HepG2 (cell line): ENCODE data around the gene SKP1. TPM values are rescaled to one million over a fixed set of nuclear protein-coding genes. Genes with fewer than 3 reads are reported as not detected.

Experiments
- CBX5 ChIP-seq: sonication (generic); formaldehyde crosslinking; IDR thresholded peaks from 2 replicates; pipeline ENCODE4 v1.4.0; 2020; ENCODE audit warnings: missing genetic modification reagents, borderline replicate concordance
- GZF1 ChIP-seq: sonication (generic); formaldehyde crosslinking; IDR thresholded peaks from 2 replicates; pipeline ENCODE4 v1.5.1; 2020; ENCODE audit warnings: mild to moderate bottlenecking, missing genetic modification reagents
- HCFC1 ChIP-seq: fragments of 150-350 bp; IDR thresholded peaks from 2 replicates; pipeline ENCODE4 v1.6.1; 2014; ENCODE audit warnings: low read depth, low read length
- HDAC1 ChIP-seq: sonication (generic); formaldehyde crosslinking; IDR thresholded peaks from 2 replicates; pipeline ENCODE4 v1.5.1; 2020; ENCODE audit warnings: mild to moderate bottlenecking, missing genetic modification reagents
- KLF16 ChIP-seq, 2 experiments: sonication (generic) in 1 of 2; formaldehyde crosslinking in 1 of 2; IDR thresholded peaks; 2 replicates each; pipeline versions ENCODE4 v1.6.1 to v1.8.0; 2016 to 2023; ENCODE audit warnings: missing genetic modification reagents in 2 of 2, missing compliant biosample characterization in 1 of 2
- MAFF ChIP-seq: IDR thresholded peaks from 2 replicates; pipeline ENCODE4 v1.6.1; 2011; ENCODE audit warnings: low read depth, low read length, improper control_type of control experiment
- RBFOX2 ChIP-seq: fragments of 200-400 bp; formaldehyde crosslinking; IDR thresholded peaks from 2 replicates; pipeline ENCODE4 v1.6.1; 2017; ENCODE audit warnings: low read depth, mild to moderate bottlenecking, low read length
- SAP130 ChIP-seq: IDR thresholded peaks from 2 replicates; pipeline ENCODE4 v1.6.1; 2016; ENCODE audit warnings: low read depth
- SPEN ChIP-seq: sonication (generic); formaldehyde crosslinking; IDR thresholded peaks from 2 replicates; pipeline ENCODE4 v1.5.1; 2020; ENCODE audit warnings: low read depth, mild to moderate bottlenecking, missing genetic modification reagents
- YEATS4 ChIP-seq: sonication (generic); formaldehyde crosslinking; IDR thresholded peaks from 2 replicates; pipeline ENCODE4 v1.4.0; 2020; ENCODE audit warnings: missing genetic modification reagents, borderline replicate concordance
- ZFP36L1 ChIP-seq: sonication (generic); formaldehyde crosslinking; IDR thresholded peaks from 2 replicates; pipeline ENCODE4 v1.8.0; 2022; ENCODE audit warnings: mild to moderate bottlenecking, missing genetic modification reagents, moderate library complexity
- ZNF232 ChIP-seq: sonication (generic); formaldehyde crosslinking; IDR thresholded peaks from 2 replicates; pipeline ENCODE4 v1.4.0; 2020; ENCODE audit warnings: missing genetic modification reagents, borderline replicate concordance
- ZNF326 ChIP-seq: sonication (generic); formaldehyde crosslinking; IDR thresholded peaks from 2 replicates; pipeline ENCODE4 v1.4.0; 2020; ENCODE audit warnings: missing genetic modification reagents, borderline replicate concordance
- ZNF724P ChIP-seq: sonication (generic); formaldehyde crosslinking; IDR thresholded peaks from 2 replicates; pipeline ENCODE4 v1.8.0; 2022; ENCODE audit warnings: missing genetic modification reagents, borderline replicate concordance
- ZNF781 ChIP-seq: sonication (generic); formaldehyde crosslinking; IDR thresholded peaks from 2 replicates; pipeline ENCODE4 v1.5.1; 2020; ENCODE audit warnings: borderline replicate concordance, mild to moderate bottlenecking, missing genetic modification reagents; ENCODE audit errors: not compliant biosample characterization
- polyA plus RNA-seq, 8 experiments: library from polyadenylated mRNA; depleted of rRNA in 3 of 8; stranded (reverse) in 7 of 8; unstranded in 1 of 8; fragments of >200 nt; fragmentation: Illumina TruSeq in 4 of 8; extraction: Trizol in 4 of 8; gene quantifications; 2 replicates each; pipeline versions ENCODE4 v1.2.1 to v1.2.3, GENCODE V29; 2011 to 2016; ENCODE audit warnings: low read depth in 4 of 8, missing spikeins in 1 of 8, mixed read lengths in 1 of 8; ENCODE audit not compliant: insufficient read depth in 1 of 8
- total RNA-seq, 5 experiments: library from RNA; depleted of rRNA; stranded (reverse); fragments of >200 nt; fragmentation: Illumina TruSeq; extraction: Trizol; gene quantifications; 2 replicates each; pipeline ENCODE4 v1.2.3, GENCODE V29; 2016; ENCODE audit warnings: low read depth in 1 of 5
- TF ChIP-seq, protein P1 (sequence below), 2 experiments: sonication (generic) in 1 of 2; formaldehyde crosslinking in 1 of 2; IDR thresholded peaks; 2 replicates each; pipeline versions ENCODE4 v1.4.0 to v1.6.1; 2018 to 2020; ENCODE audit warnings: missing genetic modification reagents in 2 of 2, borderline replicate concordance in 1 of 2, low read depth in 1 of 2, mild to moderate bottlenecking in 1 of 2, missing biosample characterization in 1 of 2
- TF ChIP-seq, protein P2 (sequence below): fragments of 450-650 bp; IDR thresholded peaks from 2 replicates; pipeline ENCODE4 v1.6.1; 2017; ENCODE audit warnings: mild to moderate bottlenecking
- TF ChIP-seq, protein P3 (sequence below): sonication (generic); formaldehyde crosslinking; IDR thresholded peaks from 2 replicates; pipeline ENCODE4 v1.5.0; 2020; ENCODE audit warnings: mild to moderate bottlenecking, missing genetic modification reagents, borderline replicate concordance
- TF ChIP-seq, protein P4 (sequence below): sonication (generic); formaldehyde crosslinking; IDR thresholded peaks from 2 replicates; pipeline ENCODE4 v1.5.0; 2020; ENCODE audit warnings: missing genetic modification reagents, mild to moderate bottlenecking, borderline replicate concordance
- TF ChIP-seq, protein P5 (sequence below): IDR thresholded peaks from 2 replicates; pipeline ENCODE4 v1.6.1; 2016; ENCODE audit warnings: low read depth, borderline replicate concordance

The SKP1 gene
- total and polyA plus RNA-seq, 2 of the 13 experiments (the other 11 are each of a cell fraction or from before 2014, with no cell fraction given): 134 to 340 TPM

DNA sequence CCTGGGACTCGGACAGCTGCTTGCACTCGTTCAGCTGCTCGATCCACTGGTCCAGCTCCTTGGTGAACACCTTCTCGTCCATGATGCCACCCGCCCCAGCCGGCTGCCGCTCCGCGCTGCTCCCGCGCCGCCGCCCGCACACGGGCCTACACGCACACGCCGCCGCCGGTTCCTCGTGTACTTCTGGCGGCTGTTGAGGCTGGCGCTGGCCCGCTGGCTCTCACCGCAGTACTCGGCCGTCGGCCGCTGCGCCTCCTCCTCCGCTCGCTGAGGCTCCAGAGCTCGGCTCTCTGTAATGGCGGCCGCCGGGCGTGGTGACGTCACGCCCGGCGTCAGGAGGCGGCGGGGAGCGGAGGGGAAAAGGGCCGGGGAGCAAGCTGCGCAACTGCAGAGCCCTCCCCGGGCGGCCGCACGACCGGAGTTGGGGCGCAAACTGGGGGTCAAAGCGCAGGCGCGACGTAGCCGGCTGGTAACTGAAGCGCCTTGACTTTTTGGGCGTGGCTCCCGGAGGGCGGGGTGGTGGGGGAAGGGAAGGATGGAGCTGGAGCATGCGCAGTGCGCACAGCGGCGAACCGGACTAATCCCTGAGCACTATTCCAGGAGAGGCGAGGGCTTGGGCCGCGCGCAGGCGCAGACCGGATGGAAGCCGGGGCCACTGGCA is 49.2 kb upstream of the SKP1 start, which contains the start of gene PPP2CA (continued):
- TF ChIP-seq, protein P1, sequence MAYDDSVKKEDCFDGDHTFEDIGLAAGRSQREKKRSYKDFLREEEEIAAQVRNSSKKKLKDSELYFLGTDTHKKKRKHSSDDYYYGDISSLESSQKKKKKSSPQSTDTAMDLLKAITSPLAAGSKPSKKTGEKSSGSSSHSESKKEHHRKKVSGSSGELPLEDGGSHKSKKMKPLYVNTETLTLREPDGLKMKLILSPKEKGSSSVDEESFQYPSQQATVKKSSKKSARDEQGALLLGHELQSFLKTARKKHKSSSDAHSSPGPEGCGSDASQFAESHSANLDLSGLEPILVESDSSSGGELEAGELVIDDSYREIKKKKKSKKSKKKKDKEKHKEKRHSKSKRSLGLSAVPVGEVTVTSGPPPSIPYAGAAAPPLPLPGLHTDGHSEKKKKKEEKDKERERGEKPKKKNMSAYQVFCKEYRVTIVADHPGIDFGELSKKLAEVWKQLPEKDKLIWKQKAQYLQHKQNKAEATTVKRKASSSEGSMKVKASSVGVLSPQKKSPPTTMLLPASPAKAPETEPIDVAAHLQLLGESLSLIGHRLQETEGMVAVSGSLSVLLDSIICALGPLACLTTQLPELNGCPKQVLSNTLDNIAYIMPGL (CRISPR knock-in tag; IDR thresholded peaks at IDR 0.05; ENCODE audit: borderline replicate concordance in 1 of 2, low read depth in 1 of 2): peak; percentile 64 to 86; a peak in 2 of 4 replicates
- TF ChIP-seq, protein P2, sequence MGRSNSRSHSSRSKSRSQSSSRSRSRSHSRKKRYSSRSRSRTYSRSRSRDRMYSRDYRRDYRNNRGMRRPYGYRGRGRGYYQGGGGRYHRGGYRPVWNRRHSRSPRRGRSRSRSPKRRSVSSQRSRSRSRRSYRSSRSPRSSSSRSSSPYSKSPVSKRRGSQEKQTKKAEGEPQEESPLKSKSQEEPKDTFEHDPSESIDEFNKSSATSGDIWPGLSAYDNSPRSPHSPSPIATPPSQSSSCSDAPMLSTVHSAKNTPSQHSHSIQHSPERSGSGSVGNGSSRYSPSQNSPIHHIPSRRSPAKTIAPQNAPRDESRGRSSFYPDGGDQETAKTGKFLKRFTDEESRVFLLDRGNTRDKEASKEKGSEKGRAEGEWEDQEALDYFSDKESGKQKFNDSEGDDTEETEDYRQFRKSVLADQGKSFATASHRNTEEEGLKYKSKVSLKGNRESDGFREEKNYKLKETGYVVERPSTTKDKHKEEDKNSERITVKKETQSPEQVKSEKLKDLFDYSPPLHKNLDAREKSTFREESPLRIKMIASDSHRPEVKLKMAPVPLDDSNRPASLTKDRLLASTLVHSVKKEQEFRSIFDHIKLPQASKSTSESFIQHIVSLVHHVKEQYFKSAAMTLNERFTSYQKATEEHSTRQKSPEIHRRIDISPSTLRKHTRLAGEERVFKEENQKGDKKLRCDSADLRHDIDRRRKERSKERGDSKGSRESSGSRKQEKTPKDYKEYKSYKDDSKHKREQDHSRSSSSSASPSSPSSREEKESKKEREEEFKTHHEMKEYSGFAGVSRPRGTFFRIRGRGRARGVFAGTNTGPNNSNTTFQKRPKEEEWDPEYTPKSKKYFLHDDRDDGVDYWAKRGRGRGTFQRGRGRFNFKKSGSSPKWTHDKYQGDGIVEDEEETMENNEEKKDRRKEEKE: no peak
- 0 out of 2 replicates have a peak, but pooled peaks have one; percentile 15 for TF ChIP-seq ZNF232
- no peak for TF ChIP-seq GZF1 (CRISPR knock-in tag)
- TF ChIP-seq HCFC1: peak; percentile 23; the same call in 1 of the 2 replicates
- peak; percentile 33 for TF ChIP-seq SAP130 (CRISPR knock-in tag)
- TF ChIP-seq YEATS4 (CRISPR knock-in tag): peak; percentile 70; the same call in 1 of the 2 replicates
- TF ChIP-seq MAFF: no peak
- TF ChIP-seq ZFP36L1 (CRISPR knock-in tag): 0 out of 2 replicates have a peak, but pooled peaks have one; percentile 7
- no peak for TF ChIP-seq ZNF326 (CRISPR knock-in tag)
- TF ChIP-seq ZNF781 (CRISPR knock-in tag): no peak
- TF ChIP-seq, protein P3, sequence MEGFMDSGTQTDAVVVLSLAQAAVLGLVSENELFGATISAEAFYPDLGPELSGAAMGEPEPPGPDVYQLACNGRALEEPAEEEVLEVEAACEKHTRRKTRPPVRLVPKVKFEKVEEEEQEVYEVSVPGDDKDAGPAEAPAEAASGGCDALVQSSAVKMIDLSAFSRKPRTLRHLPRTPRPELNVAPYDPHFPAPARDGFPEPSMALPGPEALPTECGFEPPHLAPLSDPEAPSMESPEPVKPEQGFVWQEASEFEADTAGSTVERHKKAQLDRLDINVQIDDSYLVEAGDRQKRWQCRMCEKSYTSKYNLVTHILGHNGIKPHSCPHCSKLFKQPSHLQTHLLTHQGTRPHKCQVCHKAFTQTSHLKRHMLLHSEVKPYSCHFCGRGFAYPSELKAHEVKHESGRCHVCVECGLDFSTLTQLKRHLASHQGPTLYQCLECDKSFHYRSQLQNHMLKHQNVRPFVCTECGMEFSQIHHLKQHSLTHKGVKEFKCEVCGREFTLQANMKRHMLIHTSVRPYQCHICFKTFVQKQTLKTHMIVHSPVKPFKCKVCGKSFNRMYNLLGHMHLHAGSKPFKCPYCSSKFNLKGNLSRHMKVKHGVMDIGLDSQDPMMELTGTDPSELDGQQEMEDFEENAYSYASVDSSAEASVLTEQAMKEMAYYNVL (CRISPR knock-in tag): no peak
- TF ChIP-seq, protein P4, sequence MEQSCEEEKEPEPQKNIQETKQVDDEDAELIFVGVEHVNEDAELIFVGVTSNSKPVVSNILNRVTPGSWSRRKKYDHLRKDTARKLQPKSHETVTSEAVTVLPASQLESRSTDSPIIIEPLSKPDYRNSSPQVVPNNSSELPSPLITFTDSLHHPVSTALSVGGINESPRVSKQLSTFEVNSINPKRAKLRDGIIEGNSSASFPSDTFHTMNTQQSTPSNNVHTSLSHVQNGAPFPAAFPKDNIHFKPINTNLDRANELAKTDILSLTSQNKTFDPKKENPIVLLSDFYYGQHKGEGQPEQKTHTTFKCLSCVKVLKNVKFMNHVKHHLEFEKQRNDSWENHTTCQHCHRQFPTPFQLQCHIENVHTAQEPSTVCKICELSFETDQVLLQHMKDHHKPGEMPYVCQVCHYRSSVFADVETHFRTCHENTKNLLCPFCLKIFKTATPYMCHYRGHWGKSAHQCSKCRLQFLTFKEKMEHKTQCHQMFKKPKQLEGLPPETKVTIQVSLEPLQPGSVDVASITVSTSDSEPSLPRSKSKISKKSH: peak; percentile 37; the same call in 1 of the 2 replicates
- peak; percentile 96 for TF ChIP-seq RBFOX2
- TF ChIP-seq KLF16 (CRISPR knock-in tag; IDR thresholded peaks at IDR 0.05): peak in 1 of 2 experiments; percentile 8; a peak in 1 of 4 replicates
- TF ChIP-seq HDAC1 (CRISPR knock-in tag): peak; percentile 36
- peak; percentile 68 for TF ChIP-seq SPEN (CRISPR knock-in tag)
- 0 out of 2 replicates have a peak, but pooled peaks have one; percentile 28 for TF ChIP-seq CBX5 (CRISPR knock-in tag)
- TF ChIP-seq ZNF724P (CRISPR knock-in tag): no peak; the same call in 1 of the 2 replicates
- TF ChIP-seq, protein P5, sequence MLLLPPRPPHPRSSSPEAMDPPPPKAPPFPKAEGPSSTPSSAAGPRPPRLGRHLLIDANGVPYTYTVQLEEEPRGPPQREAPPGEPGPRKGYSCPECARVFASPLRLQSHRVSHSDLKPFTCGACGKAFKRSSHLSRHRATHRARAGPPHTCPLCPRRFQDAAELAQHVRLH (CRISPR knock-in tag): no peak; the same call in 1 of the 2 replicates
